ENCODE results near the gene FYTTD1.

- TF ChIP-seq EZH2 (IDR thresholded peaks at IDR 0.05; ENCODE audit: low read length, missing control alignments) (no peak), CTCF (conservative IDR thresholded peaks at IDR 0.05 in 1 of 2, IDR thresholded peaks at IDR 0.05 in 1 of 2; ENCODE audit: low read depth in 1 of 2, low read length in 2 of 2) (no peak)
These were observed 59.8 kb downstream of the FYTTD1 start for GRCh38 chr3:197809356-197810020.
